ENCODE results near the gene RND3.

RND3 gene

DNA sequence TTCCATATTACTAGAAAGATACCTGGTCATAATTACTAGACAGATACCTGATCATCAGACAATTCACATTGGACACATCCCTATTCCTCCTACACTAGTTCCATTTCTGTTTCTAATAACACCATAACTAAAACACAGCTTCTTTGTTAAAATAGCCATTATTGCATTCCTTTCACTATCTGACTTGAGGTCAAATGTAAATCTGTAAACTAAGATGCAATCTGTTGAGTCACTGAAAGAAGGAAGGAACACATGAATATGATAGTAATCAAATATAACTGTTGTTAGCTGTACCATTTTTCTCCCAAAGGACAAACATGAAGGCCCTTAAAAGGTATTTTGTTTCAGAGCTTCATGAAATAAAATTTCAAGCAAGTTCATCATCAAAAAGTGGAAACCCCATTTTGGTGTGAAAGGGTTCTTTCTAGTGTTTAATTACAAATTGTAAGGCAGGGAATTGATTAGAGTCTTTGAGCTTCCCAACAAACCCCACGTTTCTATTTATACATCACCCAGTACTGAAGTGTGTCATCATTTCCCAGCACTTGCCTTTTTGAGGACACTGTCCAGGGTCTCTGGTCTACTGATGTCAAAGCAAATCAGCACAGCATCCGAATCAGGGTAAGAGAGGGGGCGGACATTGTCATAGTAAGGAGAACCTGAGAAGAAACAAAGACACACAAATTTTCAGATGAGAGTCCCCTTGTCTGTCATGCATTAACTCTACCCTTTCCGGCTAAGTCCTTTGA lies 13.0 kb downstream of the RND3 start:
- DNase-seq: no peak

DNA sequence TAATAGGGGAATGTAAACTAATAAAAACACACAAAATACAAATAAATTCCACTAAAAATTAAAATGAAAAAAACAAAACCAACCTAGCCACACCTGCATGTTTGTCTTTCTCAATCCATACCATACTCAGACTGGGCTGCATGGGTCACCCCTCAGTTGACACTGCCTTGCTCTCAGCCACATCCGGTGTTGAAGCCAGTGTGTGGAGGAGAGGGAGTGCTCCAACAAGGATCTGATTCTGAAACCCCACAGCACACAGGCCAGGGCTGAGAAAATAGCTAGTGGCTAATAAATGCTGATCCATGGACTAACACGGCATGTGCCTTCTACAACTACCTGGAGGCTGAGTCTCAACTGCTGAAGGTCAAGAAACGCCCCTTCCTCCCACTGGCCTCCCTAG lies 13.7 kb downstream of the RND3 start:
- DNase-seq: no peak

DNA sequence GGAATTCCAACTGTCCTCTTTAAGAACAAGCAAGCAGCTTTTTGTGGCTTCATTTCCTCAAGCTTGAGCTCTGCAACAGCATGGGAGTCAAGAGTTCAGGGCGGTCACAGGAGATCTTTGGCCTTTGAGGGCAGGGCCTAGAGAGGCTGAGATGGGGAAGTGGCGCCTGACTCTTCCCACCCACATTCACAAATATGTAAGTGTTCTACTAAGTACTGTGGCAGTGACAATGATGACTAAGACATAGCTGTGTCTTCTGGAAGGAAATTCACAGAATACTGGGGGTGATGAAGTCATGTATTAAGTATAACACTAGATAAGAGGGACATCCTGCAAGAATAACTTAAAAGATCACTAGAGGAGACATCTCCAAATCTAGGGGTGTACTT lies 15.0 kb downstream of the RND3 start:
- DNase-seq: no peak

DNA sequence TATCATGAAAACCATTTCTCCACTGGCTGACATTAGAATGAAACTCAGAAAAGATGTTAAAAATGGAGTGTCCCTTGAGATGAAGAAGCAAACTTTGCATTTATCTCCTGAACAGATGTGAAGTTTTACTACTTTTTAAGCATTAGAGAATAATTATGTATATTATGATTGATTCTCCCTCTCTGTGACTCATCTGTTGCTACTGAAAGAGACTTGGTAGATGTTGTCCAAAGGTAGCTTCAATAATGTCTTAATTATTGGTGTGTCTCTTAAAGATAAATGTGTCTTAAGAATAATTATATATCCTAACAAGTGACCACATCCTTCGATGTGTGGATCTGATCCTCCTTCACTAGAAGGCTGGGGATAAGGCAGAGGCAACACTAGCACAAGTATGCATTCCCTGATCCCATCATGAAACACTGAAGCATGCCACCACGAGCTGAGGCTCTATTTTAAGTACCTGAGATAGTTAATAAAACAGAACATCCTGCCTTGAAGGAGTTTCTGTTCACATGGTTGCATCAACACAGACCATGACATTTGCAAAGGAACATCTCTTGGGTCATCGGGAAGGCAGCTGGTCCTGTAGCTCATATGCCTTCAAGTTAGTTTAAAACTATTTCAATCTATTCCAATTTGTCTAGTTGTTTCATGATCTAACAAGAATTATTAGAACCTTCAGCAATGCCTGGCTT lies 15.5 kb downstream of the RND3 start:
- DNase-seq: no peak

DNA sequence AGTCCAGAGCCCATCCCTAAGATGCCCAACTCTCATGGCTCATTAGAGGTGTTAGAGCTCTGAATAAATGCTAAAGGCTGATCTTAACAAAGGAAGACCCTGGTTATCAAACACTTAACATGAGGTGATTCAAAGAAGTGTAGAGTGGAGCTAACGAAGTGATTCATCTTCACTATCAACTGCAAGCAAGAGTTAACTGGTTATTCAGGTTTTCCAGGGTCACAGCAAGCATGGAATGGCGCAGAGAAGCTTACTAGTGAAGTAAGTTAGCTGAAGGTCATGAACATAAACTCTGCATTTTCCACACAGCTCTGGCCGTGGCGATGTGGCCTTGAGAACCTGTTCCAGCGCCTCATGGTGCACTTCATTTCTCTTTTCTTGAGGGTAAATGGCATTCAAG lies 17.0 kb downstream of the RND3 start:
- DNase-seq: no peak

DNA sequence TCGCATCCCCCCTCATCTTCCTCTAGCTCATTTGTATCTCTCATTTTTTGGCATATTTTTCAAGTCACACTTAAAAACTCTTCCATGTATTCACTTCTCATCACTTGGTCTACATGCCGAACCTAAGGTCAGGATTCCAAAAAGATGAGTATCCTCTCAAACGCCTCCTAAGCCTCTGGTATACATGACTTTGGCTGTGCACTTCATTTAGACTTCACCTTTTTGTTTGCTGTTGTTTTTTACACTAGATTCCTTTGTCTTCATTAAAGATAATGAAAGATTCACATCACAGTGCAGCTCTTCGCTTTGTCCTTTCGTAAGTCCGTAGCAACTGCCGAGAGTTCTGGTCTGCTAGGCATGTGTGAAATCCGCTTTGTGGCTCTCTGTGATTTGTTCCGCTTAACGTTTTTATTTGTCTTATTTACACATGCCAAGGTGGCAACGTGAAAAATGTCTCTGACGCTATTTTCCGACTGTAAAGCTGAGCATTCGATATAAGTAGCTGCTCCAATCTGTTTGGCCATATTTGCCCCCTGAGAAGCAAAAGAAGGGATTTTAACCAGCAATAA lies 17.7 kb downstream of the RND3 start:
- no peak for DNase-seq

DNA sequence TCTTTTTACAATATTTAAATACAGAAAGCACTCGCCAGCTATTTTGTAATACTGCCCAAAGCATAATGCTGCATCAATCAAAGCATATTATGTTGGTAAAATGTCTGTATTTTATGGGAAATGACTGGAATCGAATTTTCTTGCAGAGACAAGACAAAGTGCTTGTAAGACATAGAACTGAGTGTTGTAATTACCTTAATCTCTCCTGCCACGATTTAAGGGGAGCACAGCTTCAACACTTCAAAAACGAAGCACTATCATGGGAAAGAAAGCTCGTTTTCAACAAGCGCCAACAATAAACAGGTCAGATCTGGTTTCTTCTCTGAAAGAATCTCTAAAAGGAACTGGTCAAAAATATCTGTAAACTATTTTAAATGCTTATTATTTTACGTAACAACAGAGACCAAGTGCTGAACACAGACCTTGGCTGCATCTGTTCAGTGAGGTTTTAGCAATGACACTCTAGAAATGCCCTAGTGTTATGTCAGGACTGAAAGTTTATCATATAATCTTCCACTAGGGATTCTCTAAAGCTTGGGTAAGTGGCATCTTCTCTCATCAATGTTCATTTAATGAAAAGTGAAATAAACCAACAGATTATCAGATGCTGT lies 19.0 kb downstream of the RND3 start:
- DNase-seq: no peak

- DNase-seq: no peak
Measured at GRCh38 chr2:150467621-150467963, 19.9 kb downstream of the RND3 start.

DNA sequence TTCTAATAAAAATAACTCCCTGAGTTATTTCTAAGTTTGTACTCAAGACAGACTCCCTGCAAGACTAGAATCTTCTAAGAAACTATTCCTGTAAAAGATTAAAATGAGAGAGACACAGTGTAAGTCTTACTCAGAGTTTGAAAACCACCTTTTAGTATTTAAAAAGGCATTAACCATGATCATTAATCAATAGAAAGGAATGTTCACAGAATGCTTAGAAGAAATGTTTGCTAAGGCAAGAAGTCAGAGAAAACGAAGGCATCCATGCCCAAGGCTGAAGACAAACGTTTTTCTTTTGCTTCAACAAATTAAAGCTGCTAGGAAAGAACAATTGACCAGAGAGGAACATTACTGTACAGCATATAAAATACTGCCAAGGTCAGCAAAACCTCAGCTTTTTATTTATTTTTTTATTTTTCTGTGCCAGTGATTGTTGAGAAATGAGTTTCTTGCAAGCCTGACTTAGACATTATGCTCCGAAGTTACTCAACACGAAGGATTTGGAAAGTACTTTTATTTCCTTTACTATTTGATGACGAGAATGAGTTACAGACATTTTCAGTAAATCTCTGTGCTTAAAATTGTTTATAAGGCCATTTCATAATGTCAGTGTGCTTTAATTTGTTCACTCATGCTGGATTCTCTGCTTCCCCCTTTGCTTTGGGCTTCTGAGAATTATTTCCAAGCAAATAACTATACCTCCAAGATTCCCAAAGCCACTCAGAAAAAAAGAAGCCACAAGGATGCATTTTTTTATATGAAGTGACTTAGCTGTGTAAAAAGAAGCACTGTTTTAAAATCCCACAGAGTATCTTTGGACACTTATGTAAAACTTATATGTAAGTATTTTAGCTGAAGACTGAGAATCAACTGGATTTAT lies 20.5 kb downstream of the RND3 start:
- DNase-seq: no peak

- no peak for DNase-seq
Measured at GRCh38 chr2:150465703-150466569, 21.5 kb downstream of the RND3 start.

GRCh38 chr2:150464986-150465385 lies 22.5 kb downstream of the RND3 start:
- DNase-seq: no peak

DNA sequence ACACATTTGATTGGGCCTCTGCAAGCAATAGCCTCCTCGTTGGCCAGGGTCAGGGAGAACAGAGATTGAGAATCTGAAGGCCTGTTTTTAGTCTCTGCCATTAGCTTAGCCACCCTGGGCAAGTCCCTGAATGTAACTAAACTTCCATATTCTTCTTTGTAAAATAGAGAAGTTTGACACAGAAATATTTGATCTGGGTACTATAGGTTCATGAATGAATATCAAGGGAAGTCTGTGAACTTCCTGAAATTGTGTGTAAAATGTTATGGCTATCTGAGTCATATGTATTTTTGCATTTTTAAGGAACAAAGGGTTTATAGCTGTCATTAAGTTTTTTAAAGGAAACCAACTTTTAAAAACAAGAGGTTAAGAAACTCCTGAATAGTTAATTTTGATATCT lies 23.2 kb downstream of the RND3 start:
- DNase-seq: no peak

DNA sequence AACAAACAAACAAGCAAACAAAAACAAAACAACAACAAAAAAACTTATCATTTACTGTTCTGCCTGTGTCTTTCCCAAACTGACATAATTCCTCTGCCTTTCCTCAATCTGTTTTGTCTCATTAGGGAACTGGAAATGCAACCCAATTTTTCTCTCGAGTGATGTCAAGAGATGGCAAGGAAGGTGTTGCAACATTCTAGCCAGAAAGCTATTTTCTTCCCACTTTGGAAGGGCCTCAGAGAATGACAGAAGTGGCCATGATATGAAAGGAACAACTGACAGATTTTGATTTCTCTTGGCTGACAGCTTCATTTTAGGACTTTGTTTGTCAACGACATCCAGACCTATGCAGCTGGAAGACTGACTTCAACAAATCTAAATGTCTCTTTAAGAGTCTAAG lies 24.7 kb downstream of the RND3 start:
- DNase-seq: no peak

DNA sequence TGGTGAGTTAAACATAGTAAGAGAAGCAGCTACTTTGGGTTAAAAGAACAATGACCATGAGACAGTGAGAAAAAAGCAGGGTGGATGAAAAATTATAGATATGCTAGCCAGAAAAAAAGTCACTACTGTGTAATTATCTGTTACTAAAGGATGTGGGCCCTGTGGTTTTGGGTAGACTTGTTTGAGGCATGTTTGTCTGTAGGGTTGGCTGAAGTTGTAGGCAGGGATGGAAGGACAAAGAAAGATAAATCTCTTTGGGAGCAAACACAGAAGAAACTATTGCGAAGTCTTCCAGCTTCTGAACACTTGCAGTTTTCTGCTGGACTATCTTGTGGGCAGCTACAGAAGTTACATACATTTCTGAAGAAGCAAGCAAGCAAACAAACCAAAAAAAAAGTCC lies 28.2 kb downstream of the RND3 start:
- no peak for DNase-seq

DNA sequence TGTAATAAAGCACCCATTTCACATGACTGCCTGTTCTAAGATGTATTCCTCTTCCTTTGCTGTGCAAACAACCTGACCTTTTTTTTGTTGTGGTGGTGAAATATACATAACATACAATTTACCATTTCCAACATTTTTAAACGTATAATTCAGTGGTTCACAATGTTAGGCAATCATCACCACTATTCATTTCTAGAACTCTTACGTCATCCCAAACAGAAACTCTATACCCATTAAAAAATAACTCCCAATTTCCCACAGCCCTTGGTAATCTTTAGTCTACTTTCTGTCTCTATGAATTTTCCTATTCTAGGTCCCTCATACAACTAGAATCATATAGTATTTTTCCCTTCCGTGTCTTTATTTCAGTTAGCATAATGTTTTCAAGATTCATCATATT lies 36.7 kb downstream of the RND3 start:
- DNase-seq: no peak

DNA sequence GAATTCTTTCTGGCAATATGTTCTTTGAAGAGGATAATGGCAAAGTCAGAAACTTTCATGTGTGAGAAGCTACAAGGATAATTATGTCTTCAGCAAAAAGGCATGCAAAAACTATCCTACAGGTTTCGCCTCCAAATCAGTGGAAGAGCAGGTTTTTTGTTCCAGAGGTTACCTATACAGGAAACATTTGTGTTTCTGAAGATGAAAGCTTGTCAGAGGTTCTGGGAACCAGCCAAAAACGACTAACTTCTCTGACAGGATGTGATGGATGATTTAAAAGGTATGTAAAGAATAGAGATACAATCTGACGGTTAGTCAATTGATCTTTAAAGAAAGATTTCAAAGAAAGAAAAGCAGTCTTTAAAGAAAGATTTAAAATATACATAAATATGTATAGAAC lies 37.6 kb downstream of the RND3 start:
- DNase-seq: no peak

DNA sequence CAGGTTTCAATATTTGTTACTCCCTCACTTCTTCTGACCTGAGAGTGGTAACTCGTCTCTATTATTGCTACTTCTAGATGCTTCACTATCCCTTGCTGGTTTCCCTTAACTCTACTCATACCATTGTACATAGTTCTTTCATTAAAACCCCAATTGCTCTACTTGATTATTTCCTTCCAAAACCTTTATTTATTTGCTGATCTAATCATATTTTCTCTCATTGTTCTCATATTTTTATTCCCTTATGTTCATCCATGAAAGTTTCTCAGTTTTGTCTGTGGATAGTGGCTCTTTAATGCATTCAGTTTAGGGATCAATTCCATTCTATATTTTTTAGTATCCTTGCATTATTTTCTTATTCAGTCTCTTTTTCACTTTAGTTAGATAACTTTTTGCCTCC lies 42.1 kb downstream of the RND3 start:
- DNase-seq: no peak

GRCh38 chr2:150442484-150442883 lies 45.0 kb downstream of the RND3 start:
- DNase-seq: no peak

DNA sequence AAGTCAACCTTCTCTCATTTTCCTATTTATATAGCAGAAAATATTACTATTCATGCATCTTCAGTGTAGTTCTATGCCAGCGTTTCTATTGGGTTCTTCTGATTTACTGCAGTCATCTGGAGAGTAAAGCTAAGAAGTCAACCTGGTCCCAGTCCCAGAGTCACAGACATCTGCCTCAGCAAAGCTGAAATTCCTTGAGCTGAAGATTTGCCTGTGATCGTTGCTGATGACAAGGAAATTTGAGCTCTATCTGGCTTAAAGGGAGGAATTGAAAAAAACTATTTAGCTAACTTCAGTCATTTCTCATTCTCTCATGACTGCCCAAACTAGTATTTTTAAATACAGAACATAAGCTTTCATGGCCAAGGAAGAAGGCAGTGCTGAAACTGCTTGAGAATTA lies 45.7 kb downstream of the RND3 start:
- DNase-seq: no peak

DNA sequence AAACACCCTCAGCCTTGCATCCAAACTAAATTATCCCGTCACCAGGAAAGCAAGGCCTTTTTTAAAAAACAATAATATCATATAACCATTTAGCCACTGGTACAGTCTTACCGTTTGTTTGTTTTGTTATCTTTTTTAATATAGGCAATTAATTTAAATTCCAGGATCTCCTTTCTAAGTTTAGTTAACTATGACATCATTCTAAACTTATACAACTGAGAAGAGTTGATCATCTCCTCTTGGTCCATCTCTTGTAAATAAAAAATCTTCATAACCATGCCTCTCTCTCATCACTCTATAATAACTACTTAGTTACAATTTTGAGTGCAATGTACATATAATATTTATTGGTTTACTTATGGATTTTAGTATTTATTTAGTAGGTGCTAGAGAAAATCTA lies 46.2 kb downstream of the RND3 start:
- DNase-seq: no peak

GRCh38 chr2:150438654-150439053 lies 48.8 kb downstream of the RND3 start:
- DNase-seq: no peak

DNA sequence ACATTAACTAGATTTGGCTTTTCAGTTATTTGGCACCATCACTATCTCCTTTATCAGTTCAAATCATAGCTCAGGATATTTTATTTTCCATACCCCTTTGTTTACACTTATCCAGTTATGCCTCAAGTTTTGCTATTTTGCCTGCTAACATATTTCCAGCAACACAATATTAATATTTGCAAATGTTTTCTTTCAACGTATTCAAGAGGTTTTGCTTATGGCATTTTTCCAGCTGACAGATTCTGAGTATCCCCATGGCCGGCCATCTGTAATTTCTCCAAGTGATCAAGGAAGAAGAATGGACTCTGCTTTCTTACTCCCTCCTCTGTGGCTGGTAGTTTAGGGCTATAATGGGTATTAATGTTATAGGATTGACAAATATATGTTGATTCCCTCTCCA lies 49.4 kb downstream of the RND3 start:
- DNase-seq: no peak
